CD4-positive, CD25-positive, alpha-beta regulatory T cell (primary cell): ENCODE measurements around the gene FANCD2OS. TPM values are rescaled to one million over a fixed set of nuclear protein-coding genes. Genes with fewer than 3 reads are reported as not detected.
"Not testable (repeated sequence)": the region's sequence is repeated elsewhere in the genome, so short reads cannot be mapped to it uniquely, and the experiment has no call there.

Experiments
- ATAC-seq, 2 donors: fragments of 150-1000 bp; cut with Tn5 transposase; one replicate each; pipeline ENCODE4 v1.10.0; 2021; ENCODE audit warnings: low read depth in 2 of 2, moderate number of reproducible peaks in 2 of 2, moderate library complexity in 1 of 2
- DNase-seq, 3 donors: peaks; one replicate each; pipeline versions ENCODE4 v3.0.0 to v3.0.0-alpha.2; 2012 to 2022; ENCODE audit warnings: mixed read lengths in 1 of 3
- H3K27ac ChIP-seq: one replicate; pipeline ENCODE4 v1.7.0; 2013; ENCODE audit warnings: mild to moderate bottlenecking, low read length; ENCODE audit not compliant: insufficient read depth, poor library complexity, severe bottlenecking
- H3K27me3 ChIP-seq: one replicate; pipeline ENCODE4 v1.7.0; 2013; ENCODE audit warnings: low read length; ENCODE audit not compliant: control insufficient read depth, insufficient read depth
- H3K36me3 ChIP-seq: one replicate; pipeline ENCODE4 v1.7.0; 2013; ENCODE audit warnings: mild to moderate bottlenecking, low read length, moderate library complexity; ENCODE audit not compliant: control insufficient read depth, insufficient read depth
- H3K4me1 ChIP-seq: 2 replicates; pipeline ENCODE4 v1.7.0; 2013; ENCODE audit warnings: mild to moderate bottlenecking, low read length; ENCODE audit not compliant: insufficient read depth, control insufficient read depth, poor library complexity, severe bottlenecking
- H3K4me3 ChIP-seq: one replicate; pipeline ENCODE4 v1.7.0; 2013; ENCODE audit warnings: low read depth, mild to moderate bottlenecking, low read length, moderate library complexity
- H3K9me3 ChIP-seq, 2 experiments: 1 replicate in 1 of 2; 2 replicates in 1 of 2; pipeline ENCODE4 v1.7.0; 2013; ENCODE audit warnings: low read length in 2 of 2, mild to moderate bottlenecking in 1 of 2, moderate library complexity in 1 of 2; ENCODE audit not compliant: control insufficient read depth in 2 of 2
- H3K27ac Mint-ChIP-seq, 3 donors: one replicate each; pipeline ENCODE4 v1.8.0; 2020 to 2022; ENCODE audit warnings: mild to moderate bottlenecking in 3 of 3, mixed read lengths in 3 of 3, moderate library complexity in 2 of 3
- H3K27me3 Mint-ChIP-seq: one replicate; pipeline ENCODE4 v1.8.0; 2022; ENCODE audit warnings: mild to moderate bottlenecking, mixed read lengths
- H3K36me3 Mint-ChIP-seq: one replicate; pipeline ENCODE4 v1.8.0; 2020; ENCODE audit warnings: mixed read lengths
- H3K4me1 Mint-ChIP-seq, 4 donors: one replicate each; pipeline ENCODE4 v1.8.0; 2020 to 2022; ENCODE audit warnings: mixed read lengths in 4 of 4, mild to moderate bottlenecking in 1 of 4
- H3K4me3 Mint-ChIP-seq, 4 donors: one replicate each; pipeline ENCODE4 v1.8.0; 2020 to 2022; ENCODE audit warnings: mild to moderate bottlenecking in 4 of 4, mixed read lengths in 4 of 4, moderate library complexity in 3 of 4
- H3K9me3 Mint-ChIP-seq, 7 donors: one replicate each; pipeline ENCODE4 v1.8.0; 2020 to 2022; ENCODE audit warnings: mixed read lengths in 7 of 7, mild to moderate bottlenecking in 3 of 7, moderate library complexity in 2 of 7
- polyA plus RNA-seq, 4 donors: library from polyadenylated mRNA; unstranded; fragments of 300-500 nt; fragmentation: Illumina TruSeq; gene quantifications; one replicate each; pipeline ENCODE4 v1.2.3, GENCODE V29; 2021
- total RNA-seq: library from RNA; stranded (reverse); gene quantifications from one replicate; pipeline ENCODE4 v1.2.3, GENCODE V29; 2022

The FANCD2OS gene
- total and polyA plus RNA-seq, 5 donors from 2014 or later = not detected

- Mint-ChIP-seq H3K27ac (peak overlapping the region; percentile 56 to 76 (median 68)), H3K4me3 (peak overlapping the region; percentile 70 to 86 (median 78)), H3K4me1 (peaks cover 5 to 51% (median 31%) of the 10 kb centered on the region in 4 donors), H3K36me3 (peaks cover 25% of the 10 kb centered on the region), H3K27me3 (peaks cover 5% of the 10 kb centered on the region), H3K9me3 (peaks cover 0 to 5% (median 0%) of the 10 kb centered on the region in 7 donors)
- H3K27me3 ChIP-seq = no peaks in the 10 kb centered on the region
- peaks cover 33% of the 10 kb centered on the region for H3K36me3 ChIP-seq
- no peak overlapping the region for H3K27ac ChIP-seq
- H3K4me3 ChIP-seq = peak overlapping the region; percentile 70
- no peaks in the 10 kb centered on the region for H3K9me3 ChIP-seq
- DNase-seq (no peak), ATAC-seq (no peak)
- peaks cover 29% of the 10 kb centered on the region for H3K4me1 ChIP-seq
These were observed 37.6 kb upstream of the FANCD2OS start for GRCh38 chr3:10145685-10146084.

GRCh38 chr3:10142707-10143560 is 34.9 kb upstream of the FANCD2OS start:
- Mint-ChIP-seq H3K4me1 (peaks cover 5 to 43% (median 24%) of the 10 kb centered on the region in 4 donors), H3K9me3 (peaks cover 0 to 5% (median 0%) of the 10 kb centered on the region in 7 donors), H3K27me3 (peaks cover 5% of the 10 kb centered on the region), H3K27ac (peak overlapping the region; percentile 80 to 95 (median 91)), H3K4me3 (peak overlapping the region; percentile 90 to 99 (median 96)), H3K36me3 (peaks cover 13% of the 10 kb centered on the region)
- Histone ChIP-seq H3K4me1 (peaks cover 29% of the 10 kb centered on the region), H3K27ac (peak overlapping the region; percentile 95), H3K27me3 (no peaks in the 10 kb centered on the region), H3K9me3 (no peaks in the 10 kb centered on the region), H3K4me3 (peak overlapping the region; percentile 91), H3K36me3 (peaks cover 11% of the 10 kb centered on the region)
- ATAC-seq (no peak), DNase-seq (peak in 1 of 3 donors; percentile 31)

- peaks cover 5% of the 10 kb centered on the region for H3K27me3 Mint-ChIP-seq
These were observed 33.0 kb upstream of the FANCD2OS start for GRCh38 chr3:10140996-10141546.

GRCh38 chr3:10137178-10137577 is 29.1 kb upstream of the FANCD2OS start:
- Mint-ChIP-seq H3K4me1 (peaks cover 0 to 9% (median 3%) of the 10 kb centered on the region in 4 donors), H3K9me3 (no peaks in the 10 kb centered on the region), H3K4me3 (no peak overlapping the region), H3K27ac (no peak overlapping the region), H3K27me3 (peaks cover 5% of the 10 kb centered on the region), H3K36me3 (no peaks in the 10 kb centered on the region)
- DNase-seq = no peak
- no peak overlapping the region for H3K27ac ChIP-seq
- no peak overlapping the region for H3K4me3 ChIP-seq
- H3K36me3 ChIP-seq = no peaks in the 10 kb centered on the region
- H3K27me3 ChIP-seq = no peaks in the 10 kb centered on the region
- no peaks in the 10 kb centered on the region for H3K4me1 ChIP-seq
- no peaks in the 10 kb centered on the region for H3K9me3 ChIP-seq
- no peak for ATAC-seq

More at GRCh38 chr3:10140996-10141546, 33.0 kb upstream of the FANCD2OS start:
- Mint-ChIP-seq H3K4me1 (peaks cover 4 to 33% (median 20%) of the 10 kb centered on the region in 4 donors), H3K27ac (peak overlapping the region; percentile 15 to 95 (median 43)), H3K36me3 (peaks cover 8% of the 10 kb centered on the region), H3K4me3 (peak overlapping the region; percentile 90 to 99 (median 96)), H3K9me3 (peaks cover 0 to 5% (median 0%) of the 10 kb centered on the region in 7 donors)
- Histone ChIP-seq H3K9me3 (no peaks in the 10 kb centered on the region), H3K4me1 (peaks cover 22% of the 10 kb centered on the region), H3K4me3 (peak overlapping the region; percentile 55), H3K27me3 (no peaks in the 10 kb centered on the region), H3K36me3 (no peaks in the 10 kb centered on the region), H3K27ac (peak overlapping the region; percentile 95)
- DNase-seq (no peak), ATAC-seq (no peak)

- no peaks in the 10 kb centered on the region for H3K9me3 ChIP-seq
- H3K27me3 Mint-ChIP-seq = peaks cover 2% of the 10 kb centered on the region
- no peaks in the 10 kb centered on the region for H3K36me3 ChIP-seq
- DNase-seq = no peak
- H3K9me3 Mint-ChIP-seq = no peaks in the 10 kb centered on the region
- no peak overlapping the region for H3K27ac ChIP-seq
- no peak overlapping the region for H3K4me3 Mint-ChIP-seq
- no peak overlapping the region for H3K27ac Mint-ChIP-seq
- no peaks in the 10 kb centered on the region for H3K27me3 ChIP-seq
- no peak for ATAC-seq
- H3K36me3 Mint-ChIP-seq = no peaks in the 10 kb centered on the region
- H3K4me1 ChIP-seq = no peaks in the 10 kb centered on the region
- H3K4me3 ChIP-seq = no peak overlapping the region
- peaks cover 0 to 6% (median 3%) of the 10 kb centered on the region in 4 donors for H3K4me1 Mint-ChIP-seq
These were observed 28.5 kb upstream of the FANCD2OS start for GRCh38 chr3:10136426-10137005.

GRCh38 chr3:10135872-10136271 is 27.8 kb upstream of the FANCD2OS start:
- not testable (repeated sequence) for H3K4me3 ChIP-seq, H3K36me3 Mint-ChIP-seq, H3K36me3 ChIP-seq, ATAC-seq, DNase-seq, H3K4me1 Mint-ChIP-seq, H3K27ac Mint-ChIP-seq, H3K27me3 Mint-ChIP-seq, H3K9me3 ChIP-seq, H3K4me1 ChIP-seq, H3K4me3 Mint-ChIP-seq, H3K27ac ChIP-seq, H3K9me3 Mint-ChIP-seq, H3K27me3 ChIP-seq

- Mint-ChIP-seq H3K27ac (peak overlapping the region; percentile 3 to 26 (median 21)), H3K4me1 (peaks cover 17 to 55% (median 28%) of the 10 kb centered on the region in 4 donors), H3K27me3 (no peaks in the 10 kb centered on the region), H3K9me3 (peaks cover 0 to 1% (median 0%) of the 10 kb centered on the region in 7 donors), H3K4me3 (no peak overlapping the region), H3K36me3 (peaks cover 32% of the 10 kb centered on the region)
- no peaks in the 10 kb centered on the region for H3K27me3 ChIP-seq
- no peaks in the 10 kb centered on the region for H3K9me3 ChIP-seq
- no peak overlapping the region for H3K27ac ChIP-seq
- peaks cover 54% of the 10 kb centered on the region for H3K36me3 ChIP-seq
- peaks cover 16% of the 10 kb centered on the region for H3K4me1 ChIP-seq
- no peak for ATAC-seq
- H3K4me3 ChIP-seq = no peak overlapping the region
- DNase-seq = no peak
These were observed 14.7 kb upstream of the FANCD2OS start for GRCh38 chr3:10122724-10123123.
